Colon (tissue), 2 donors: ENCODE data around the gene EFCAB6.

Source experiments
- FAIRE-seq: peaks from 2 replicates; lab custom pipeline; 2012; peaks lifted over from hg19 to GRCh38; lab: Jason Lieb, UNC
- donor health status: control.
- donor health status: control.

The EFCAB6 gene

DNA sequence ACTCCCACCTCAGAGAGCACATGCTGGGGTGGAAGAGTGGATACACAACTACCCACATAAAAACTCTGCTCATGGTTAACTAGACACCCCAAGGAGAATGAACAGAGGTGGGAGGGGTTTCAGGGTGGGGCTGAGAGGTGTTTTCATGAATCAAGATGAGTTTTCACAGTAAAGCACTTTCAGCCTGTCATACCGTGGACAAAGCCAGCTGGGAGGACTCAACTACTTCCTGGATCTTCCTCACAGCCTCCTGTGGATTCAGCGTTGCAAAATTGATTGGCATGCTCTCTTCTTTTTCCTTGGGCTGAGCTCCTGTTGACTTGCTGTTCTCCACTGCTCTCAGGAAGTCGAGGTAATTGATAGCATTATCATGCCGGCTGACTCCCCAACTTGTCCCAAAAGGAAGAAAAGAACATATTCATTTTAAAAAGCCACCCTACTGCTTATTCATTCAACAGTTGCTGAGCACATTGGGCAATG lies 231.8 kb downstream of the EFCAB6 start:
- FAIRE-seq, result no peak

DNA sequence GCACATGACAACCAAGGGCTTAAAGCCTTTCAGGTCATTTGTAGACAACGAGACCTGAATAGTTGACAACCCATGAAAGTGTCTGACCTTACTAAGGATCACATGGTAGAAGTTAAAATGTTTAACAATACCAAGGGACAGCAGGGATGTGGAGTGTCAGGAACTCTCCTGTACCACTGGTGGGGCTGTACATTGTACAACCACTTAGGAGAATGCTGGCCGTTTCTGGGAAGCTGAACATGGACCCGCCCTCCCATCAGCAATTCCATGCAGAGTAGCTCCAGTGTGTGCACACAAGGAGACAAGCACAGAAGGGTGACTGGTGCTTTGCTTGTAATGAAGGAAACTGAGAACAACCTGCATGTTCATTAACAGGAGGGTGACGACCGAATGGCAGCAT lies 237.4 kb downstream of the EFCAB6 start:
- FAIRE-seq, result no peak

GRCh38 chr22:43572710-43573109 lies 239.4 kb downstream of the EFCAB6 start:
- FAIRE-seq, result no peak

DNA sequence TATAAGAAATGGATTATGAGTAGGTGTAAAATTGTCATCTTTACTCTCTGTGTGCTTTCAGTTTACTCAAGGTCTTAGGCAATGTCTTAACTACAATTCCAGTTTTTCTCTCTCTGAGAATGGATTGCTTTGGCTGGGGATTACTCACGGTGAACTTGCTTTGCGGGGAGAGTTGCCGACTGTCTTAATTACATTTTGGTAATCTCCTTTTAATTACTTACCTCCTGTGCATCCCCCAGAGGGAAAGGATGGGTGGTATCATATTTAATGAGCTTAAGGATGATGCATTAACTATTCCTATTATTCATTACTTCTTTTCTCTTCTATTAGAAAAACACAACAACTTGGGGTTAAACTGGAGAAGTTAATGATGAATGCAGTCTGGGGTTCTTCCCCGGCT lies 240.9 kb downstream of the EFCAB6 start:
- no peak for FAIRE-seq

DNA sequence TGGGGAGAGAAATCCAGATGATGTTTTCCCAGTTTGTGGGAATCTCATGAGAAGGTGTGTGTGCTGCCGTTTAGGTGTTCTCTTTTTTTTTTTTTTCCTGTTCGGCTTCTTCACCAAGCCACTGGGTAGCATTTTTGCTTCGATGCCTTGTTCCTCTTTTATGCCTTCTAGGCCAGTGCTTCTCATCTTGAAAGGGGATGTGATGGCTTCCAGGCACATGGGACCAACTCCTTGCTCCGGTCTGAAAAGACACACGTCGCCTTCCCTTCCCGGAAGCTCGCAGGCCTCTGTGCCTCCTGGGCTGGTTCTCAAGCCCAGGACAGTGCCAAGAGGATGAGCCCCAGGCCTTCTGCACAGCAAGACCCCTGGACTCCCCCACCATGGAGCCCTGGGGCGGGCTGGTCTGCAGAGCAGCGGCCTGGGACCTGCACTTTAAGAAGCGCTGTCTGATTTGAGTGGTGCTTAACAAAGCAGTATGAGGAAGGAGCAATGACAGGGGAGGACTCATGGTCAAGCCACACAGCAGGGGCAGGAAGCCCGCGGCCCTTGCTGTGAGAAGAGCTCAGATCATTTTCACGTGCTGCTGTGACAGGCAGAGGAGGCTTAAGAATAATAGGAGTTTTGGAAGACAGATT lies 241.5 kb downstream of the EFCAB6 start:
- FAIRE-seq, result no peak

- FAIRE-seq, result no peak
These were observed 243.0 kb downstream of the EFCAB6 start for GRCh38 chr22:43569111-43569510.

GRCh38 chr22:43567691-43568324 lies 244.3 kb downstream of the EFCAB6 start:
- no peak for FAIRE-seq

DNA sequence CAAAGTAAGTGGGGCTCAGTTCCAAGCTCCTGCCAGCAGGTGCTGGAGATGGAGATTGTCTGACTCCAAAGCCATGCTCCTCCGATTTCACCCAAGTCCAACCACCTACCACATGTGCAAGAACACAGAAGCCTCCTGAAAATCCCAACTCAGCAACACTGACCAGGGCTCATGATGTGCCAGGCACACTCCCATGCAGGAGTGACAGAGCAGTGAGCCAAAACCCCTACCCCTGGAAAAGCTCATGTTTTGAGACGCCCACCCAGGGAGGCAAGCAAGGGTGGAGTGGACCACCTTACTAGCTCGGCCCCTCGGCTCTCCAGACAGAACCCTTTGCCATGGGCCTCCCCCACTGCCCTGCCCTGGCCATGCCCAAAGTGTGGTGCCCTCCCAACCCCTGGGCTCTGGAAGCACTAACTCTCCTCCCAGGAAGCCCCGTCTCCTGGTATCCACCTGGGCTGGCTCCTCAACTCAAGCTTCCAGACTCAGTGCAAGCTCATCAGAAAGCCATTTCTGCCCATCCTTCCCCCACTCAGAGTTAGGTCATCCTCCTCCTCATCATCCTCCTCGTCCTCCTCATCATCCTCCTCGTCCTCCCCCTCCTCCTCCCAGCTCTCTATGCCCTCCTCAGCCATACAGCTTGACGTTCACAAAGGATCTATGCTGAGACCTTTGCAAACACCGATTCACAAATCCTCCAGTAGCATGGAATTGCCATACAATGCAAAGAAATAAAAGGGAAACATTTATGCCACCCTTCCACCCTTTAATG lies 245.4 kb downstream of the EFCAB6 start:
- FAIRE-seq, result no peak

GRCh38 chr22:43566021-43566420 lies 246.1 kb downstream of the EFCAB6 start:
- FAIRE-seq, result no peak

DNA sequence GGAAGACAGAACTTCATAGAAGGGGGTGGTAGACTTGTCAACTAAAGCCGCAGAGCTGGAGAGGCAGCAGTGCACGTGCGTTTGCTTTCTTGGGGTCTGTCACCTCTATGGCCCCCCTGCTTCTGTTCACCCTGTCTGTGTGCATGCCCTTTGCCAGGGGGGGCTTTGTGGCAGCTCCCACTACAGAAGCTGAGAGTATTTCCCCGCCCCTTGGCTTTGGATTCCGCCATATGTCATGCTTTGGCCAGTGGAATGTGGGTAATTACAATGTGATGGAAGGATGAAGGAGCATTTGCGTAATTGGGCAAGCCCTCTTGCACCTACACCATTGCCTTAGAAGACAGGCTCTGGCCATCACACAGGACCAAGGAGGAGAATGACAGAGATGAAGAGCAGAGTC lies 247.2 kb downstream of the EFCAB6 start:
- no peak for FAIRE-seq

GRCh38 chr22:43563571-43563970 lies 248.5 kb downstream of the EFCAB6 start:
- no peak for FAIRE-seq

GRCh38 chr22:43562843-43563242 lies 249.3 kb downstream of the EFCAB6 start:
- no peak for FAIRE-seq

- no peak for FAIRE-seq
These were observed 250.5 kb downstream of the EFCAB6 start for GRCh38 chr22:43561415-43562178.

DNA sequence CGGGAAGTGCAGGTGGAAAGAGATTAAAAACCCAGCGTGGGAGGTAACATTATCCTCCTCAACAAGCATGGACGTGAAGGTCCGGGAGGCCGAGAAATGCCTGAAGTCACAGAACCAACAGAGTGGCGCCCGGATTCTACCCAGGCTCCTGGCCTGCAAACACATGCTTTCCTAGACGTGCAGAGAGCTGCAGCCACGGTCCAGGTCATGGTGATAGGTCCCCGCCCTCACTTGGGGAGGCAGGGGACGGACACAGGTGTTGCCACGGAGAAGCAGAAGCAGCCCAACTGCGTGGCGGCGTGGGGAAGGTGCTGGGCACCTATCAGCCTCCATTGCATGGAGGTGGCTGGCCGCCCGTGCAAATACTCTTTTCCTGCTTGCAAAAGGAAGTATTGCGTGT lies 251.5 kb downstream of the EFCAB6 start:
- no peak for FAIRE-seq

DNA sequence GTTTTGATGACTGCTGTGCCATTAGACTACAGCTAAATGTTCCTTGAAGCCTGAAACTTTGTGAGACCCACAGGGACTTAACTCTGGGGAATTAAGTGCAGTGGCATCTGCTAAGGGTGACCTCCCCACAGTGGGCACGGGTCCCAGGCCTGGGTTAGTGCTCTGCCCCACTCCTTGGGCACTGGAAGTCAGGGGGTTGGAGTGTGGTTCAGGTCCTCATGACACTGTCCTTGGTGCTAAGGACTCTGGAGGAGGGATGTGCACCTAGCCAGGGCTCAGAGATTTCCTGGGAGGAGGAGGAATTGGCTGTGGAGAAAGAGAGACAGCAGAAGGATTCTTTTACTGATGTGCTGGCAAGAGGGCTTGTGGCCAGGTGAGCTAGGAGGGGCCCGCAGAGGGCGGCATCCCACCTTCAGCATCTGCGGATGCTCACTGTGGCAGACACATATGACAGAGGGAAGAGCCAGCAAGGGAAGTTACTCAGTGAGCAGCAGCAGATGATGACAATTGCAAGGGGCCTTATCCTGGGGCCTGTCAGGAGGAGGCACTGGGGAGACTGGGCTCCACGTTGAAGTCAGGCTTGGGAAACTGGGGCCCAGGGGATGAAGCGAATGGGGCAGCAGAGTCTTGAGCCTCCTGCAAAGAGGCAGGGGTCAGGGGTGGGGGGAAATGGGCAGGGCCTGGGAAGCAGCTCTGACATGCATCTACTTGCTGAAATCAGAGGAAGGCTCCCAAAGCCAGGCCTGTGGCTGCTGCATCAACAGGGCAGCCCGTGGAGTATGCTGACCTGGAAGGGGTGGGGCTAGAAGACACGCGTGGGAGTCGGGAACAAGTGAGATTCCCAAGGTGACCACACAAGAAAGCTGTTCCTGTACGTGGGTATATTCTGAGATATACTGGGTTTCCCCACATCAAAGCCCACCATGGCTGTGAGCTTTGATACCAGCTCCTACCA lies 256.3 kb downstream of the EFCAB6 start:
- no peak for FAIRE-seq

- no peak for FAIRE-seq
These were observed 257.3 kb downstream of the EFCAB6 start for GRCh38 chr22:43554694-43555365.

GRCh38 chr22:43554259-43554636 lies 257.9 kb downstream of the EFCAB6 start:
- FAIRE-seq, result no peak

DNA sequence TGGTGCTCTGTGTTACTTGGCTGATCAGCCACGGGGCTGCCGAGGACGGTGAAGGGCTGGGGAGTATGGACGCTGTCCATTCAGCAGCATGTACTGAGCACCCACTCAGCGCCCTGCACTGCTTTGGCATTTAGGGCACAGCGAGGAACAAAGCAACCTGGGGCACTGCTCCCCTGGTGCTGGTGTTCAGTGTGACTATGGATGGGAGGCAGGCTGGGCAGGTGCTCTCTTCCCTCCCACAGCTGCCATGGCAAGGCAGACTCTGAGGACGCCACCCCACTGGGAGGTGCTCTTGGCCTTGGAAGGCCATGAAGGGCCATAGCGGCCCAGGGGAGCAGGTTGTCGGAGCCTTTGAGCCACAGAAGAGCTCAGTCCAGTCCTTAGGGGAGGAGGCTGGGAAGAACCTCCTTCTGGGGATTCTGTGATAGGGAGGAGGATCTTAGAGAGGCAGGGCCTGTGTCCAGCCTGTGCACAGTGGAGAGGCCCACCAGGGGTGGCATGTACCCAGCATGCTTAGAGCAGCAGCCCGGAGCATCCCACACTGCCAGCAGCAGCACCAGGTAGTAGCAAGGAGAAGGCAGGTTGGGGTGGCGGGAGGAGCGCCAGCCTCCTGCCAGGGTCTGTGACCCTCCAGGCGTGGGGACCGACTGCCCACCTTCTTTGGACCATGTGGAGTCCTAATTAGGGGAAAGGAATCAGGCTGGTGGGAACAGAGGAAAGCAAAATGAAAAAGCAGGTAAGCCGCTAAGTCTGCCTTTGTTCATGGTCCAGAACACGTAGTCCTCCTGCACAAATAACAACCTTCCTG lies 258.4 kb downstream of the EFCAB6 start:
- no peak for FAIRE-seq

- FAIRE-seq, result no peak
These were observed 261.4 kb downstream of the EFCAB6 start for GRCh38 chr22:43550672-43551071.

DNA sequence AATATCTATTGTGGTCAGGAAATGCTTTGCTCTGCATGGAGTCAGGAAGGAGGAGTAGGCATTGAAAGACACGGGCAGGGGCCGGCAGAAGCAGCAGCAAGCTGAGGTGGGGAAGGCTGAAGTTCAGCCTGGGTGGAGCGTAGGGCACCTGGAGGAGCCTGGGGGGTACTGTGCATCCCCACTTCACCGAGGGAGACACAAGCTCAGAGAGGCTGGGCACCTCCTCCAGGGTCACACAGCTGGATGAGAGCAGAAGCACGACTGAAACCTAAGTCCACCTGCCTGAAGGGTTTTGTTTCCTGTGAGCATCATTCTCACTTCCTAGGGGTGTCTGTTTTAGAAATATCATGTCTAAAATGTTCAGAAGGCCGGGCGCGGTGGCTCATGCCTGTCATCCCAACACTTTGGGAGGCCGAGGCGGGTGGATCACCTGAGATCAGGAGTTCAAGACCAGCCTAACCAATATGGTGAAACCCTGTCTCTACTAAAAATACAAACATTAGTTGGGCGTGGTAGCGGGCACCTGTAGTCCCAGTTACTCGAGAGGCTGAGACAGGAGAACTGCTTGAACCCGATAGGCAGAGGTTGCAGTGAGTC lies 262.0 kb downstream of the EFCAB6 start:
- no peak for FAIRE-seq
